ENCODE measurements around the gene C20orf173. TPM values are rescaled to one million over a fixed set of nuclear protein-coding genes. Genes with fewer than 3 reads are reported as not detected.

The C20orf173 gene
- polyA plus RNA-seq, 1 of the 3 experiments (the other 2 are of a cell fraction): not detected

DNA sequence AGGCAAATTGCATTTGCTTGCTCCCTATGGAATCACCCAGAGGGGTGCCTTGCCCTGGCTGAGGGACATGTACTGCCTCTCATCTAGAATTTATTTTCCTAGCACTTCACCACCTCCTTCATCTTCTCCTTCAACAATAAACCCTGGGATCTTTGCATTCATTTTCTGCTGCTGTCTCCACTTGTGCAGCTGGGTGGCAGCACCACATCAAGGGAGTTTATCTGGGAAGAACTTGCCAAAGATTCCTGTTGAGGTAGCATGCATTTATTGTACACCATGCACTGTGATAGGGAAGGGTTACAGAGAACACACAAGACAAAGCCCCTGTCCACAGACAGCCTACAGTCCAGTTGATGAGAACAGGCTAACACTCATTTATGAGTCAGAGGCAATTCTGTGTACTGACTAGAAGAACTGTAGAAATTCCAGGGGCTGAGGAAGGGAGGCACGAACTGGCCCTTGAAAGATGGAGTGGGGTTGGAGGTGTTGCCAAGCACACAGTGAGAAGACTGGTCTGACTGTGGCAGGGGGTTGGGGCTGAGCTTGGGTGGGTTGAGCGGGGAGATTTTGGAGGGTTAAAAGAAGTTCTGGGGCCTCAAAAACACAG, 17.5 kb downstream of the C20orf173 start (continued):
- no peak for TF ChIP-seq NFIC (IDR thresholded peaks at IDR 0.05; ENCODE audit: borderline replicate concordance)

DNA sequence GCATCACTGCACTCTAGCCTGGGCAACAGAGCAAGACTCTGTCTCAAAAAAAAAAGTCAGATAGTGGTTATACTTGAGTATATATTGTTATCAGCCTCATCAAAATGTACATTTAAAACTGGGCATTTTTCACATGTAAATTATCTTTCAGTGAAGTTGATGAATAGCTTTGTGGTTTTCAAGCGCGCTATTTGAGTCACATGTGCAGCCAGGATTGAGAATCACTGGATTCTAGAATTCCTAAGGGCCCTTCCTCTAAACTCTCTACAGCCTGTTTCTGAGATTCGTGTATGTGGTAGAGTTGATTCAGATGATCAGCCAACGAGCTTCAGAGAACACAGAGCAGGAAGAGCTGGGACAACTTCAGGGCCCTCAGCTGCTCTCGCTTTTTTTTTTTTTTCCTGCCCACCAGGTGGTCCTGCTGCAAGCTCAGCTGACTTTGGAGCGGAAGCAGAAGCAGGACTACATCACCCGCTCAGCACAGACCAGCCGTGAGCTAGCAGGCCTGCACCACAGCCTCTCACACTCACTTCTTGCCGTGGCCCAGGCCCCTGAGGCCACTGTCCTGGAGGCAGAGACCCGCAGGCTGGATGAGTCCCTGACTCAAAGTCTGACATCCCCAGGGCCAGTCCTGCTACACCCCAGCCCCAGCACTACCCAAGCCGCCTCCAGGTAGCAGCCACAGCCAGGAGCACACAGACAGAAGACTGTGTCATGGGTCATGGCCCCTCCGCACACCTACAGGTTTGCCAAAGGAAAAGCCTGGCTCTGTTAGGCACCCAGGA, 18.3 kb downstream of the C20orf173 start:
- H3K9me2 ChIP-seq: no peaks in the 10 kb centered on the region
- peaks cover 6% of the 10 kb centered on the region for H3F3A ChIP-seq (replicated peaks; ENCODE audit: insufficient read depth)
- no peaks in the 10 kb centered on the region for H3K9me3 ChIP-seq
- peaks cover 0 to 6% of the 10 kb centered on the region in 2 experiments; a peak in 1 of 4 replicates for H3K4me1 ChIP-seq (ENCODE audit: control insufficient read depth in 1 of 2, insufficient read depth in 2 of 2, low read depth in 1 of 2, low read length in 1 of 2)
- TF ChIP-seq MEF2A (IDR thresholded peaks at IDR 0.05; ENCODE audit: borderline replicate concordance, low read depth) (no peak), TEAD4 (IDR thresholded peaks at IDR 0.05; ENCODE audit: borderline replicate concordance, insufficient read depth) (no peak), JUND (IDR thresholded peaks at IDR 0.05) (no peak), GATA2 (CRISPR knock-in tag; IDR thresholded peaks at IDR 0.05) (no peak), MXI1 (IDR thresholded peaks at IDR 0.05; ENCODE audit: low read depth, low read length) (no peak), YY1 (IDR thresholded peaks at IDR 0.05; ENCODE audit: low read depth) (no peak), TAF1 (IDR thresholded peaks at IDR 0.05; ENCODE audit: borderline replicate concordance, low read depth, low read length) (no peak), EZH2phosphoT487 (IDR thresholded peaks at IDR 0.05; ENCODE audit: borderline replicate concordance, low read depth) (no peak), RAD21 (IDR thresholded peaks at IDR 0.05; ENCODE audit: low read length) (no peak), POLR2AphosphoS5 (IDR thresholded peaks at IDR 0.05; ENCODE audit: low read depth, low read length) (no peak), ELF1 (IDR thresholded peaks at IDR 0.05) (no peak), CHD2 (IDR thresholded peaks at IDR 0.05; ENCODE audit: low read length, partially characterized antibody) (no peak)
- TF ChIP-seq, protein P1, sequence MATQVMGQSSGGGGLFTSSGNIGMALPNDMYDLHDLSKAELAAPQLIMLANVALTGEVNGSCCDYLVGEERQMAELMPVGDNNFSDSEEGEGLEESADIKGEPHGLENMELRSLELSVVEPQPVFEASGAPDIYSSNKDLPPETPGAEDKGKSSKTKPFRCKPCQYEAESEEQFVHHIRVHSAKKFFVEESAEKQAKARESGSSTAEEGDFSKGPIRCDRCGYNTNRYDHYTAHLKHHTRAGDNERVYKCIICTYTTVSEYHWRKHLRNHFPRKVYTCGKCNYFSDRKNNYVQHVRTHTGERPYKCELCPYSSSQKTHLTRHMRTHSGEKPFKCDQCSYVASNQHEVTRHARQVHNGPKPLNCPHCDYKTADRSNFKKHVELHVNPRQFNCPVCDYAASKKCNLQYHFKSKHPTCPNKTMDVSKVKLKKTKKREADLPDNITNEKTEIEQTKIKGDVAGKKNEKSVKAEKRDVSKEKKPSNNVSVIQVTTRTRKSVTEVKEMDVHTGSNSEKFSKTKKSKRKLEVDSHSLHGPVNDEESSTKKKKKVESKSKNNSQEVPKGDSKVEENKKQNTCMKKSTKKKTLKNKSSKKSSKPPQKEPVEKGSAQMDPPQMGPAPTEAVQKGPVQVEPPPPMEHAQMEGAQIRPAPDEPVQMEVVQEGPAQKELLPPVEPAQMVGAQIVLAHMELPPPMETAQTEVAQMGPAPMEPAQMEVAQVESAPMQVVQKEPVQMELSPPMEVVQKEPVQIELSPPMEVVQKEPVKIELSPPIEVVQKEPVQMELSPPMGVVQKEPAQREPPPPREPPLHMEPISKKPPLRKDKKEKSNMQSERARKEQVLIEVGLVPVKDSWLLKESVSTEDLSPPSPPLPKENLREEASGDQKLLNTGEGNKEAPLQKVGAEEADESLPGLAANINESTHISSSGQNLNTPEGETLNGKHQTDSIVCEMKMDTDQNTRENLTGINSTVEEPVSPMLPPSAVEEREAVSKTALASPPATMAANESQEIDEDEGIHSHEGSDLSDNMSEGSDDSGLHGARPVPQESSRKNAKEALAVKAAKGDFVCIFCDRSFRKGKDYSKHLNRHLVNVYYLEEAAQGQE (IDR thresholded peaks at IDR 0.05; ENCODE audit: low read depth, low read length): no peak
- TF ChIP-seq, protein P2, sequence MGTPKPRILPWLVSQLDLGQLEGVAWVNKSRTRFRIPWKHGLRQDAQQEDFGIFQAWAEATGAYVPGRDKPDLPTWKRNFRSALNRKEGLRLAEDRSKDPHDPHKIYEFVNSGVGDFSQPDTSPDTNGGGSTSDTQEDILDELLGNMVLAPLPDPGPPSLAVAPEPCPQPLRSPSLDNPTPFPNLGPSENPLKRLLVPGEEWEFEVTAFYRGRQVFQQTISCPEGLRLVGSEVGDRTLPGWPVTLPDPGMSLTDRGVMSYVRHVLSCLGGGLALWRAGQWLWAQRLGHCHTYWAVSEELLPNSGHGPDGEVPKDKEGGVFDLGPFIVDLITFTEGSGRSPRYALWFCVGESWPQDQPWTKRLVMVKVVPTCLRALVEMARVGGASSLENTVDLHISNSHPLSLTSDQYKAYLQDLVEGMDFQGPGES (IDR thresholded peaks at IDR 0.05; ENCODE audit: low read depth, low read length): no peak
- TF ChIP-seq, protein P3, sequence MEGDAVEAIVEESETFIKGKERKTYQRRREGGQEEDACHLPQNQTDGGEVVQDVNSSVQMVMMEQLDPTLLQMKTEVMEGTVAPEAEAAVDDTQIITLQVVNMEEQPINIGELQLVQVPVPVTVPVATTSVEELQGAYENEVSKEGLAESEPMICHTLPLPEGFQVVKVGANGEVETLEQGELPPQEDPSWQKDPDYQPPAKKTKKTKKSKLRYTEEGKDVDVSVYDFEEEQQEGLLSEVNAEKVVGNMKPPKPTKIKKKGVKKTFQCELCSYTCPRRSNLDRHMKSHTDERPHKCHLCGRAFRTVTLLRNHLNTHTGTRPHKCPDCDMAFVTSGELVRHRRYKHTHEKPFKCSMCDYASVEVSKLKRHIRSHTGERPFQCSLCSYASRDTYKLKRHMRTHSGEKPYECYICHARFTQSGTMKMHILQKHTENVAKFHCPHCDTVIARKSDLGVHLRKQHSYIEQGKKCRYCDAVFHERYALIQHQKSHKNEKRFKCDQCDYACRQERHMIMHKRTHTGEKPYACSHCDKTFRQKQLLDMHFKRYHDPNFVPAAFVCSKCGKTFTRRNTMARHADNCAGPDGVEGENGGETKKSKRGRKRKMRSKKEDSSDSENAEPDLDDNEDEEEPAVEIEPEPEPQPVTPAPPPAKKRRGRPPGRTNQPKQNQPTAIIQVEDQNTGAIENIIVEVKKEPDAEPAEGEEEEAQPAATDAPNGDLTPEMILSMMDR (IDR thresholded peaks at IDR 0.05): no peak
- TF ChIP-seq, protein P4, sequence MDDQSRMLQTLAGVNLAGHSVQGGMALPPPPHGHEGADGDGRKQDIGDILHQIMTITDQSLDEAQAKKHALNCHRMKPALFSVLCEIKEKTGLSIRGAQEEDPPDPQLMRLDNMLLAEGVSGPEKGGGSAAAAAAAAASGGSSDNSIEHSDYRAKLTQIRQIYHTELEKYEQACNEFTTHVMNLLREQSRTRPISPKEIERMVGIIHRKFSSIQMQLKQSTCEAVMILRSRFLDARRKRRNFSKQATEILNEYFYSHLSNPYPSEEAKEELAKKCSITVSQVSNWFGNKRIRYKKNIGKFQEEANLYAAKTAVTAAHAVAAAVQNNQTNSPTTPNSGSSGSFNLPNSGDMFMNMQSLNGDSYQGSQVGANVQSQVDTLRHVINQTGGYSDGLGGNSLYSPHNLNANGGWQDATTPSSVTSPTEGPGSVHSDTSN (IDR thresholded peaks at IDR 0.05): no peak
- WGBS (ENCODE audit: low lambda C conversion rate): 80% methylated on average over 8 of the region's 12 CpGs
- H3K4me2 ChIP-seq: no peak overlapping the region
- no peaks in the 10 kb centered on the region for H3K79me2 ChIP-seq (ENCODE audit: insufficient read depth)
- H3K36me3 ChIP-seq (replicated peaks in 1 of 2; ENCODE audit: control insufficient read depth in 1 of 2, insufficient read depth in 2 of 2, low read length in 1 of 2): peaks cover 16 to 45% of the 10 kb centered on the region in 2 experiments
- no peak overlapping the region for H3K27ac ChIP-seq (ENCODE audit: low read depth in 2 of 2, low read length in 1 of 2)
- no peak for DNase-seq
- no peaks in the 10 kb centered on the region for H3K27me3 ChIP-seq (ENCODE audit: insufficient read depth)
- ChIA-PET POLR2A (interaction anchor here (0.6 kb wide), 1 partner anchor 1130 kb away, joined by 3 read pairs; no protein-coding TSS in a partner anchor), CTCF (interaction anchor here (0.6 to 1.8 kb wide), 4 partner anchors 8 to 187 kb away, joined by 3 to 8 read pairs (median 4); no protein-coding TSS in a partner anchor)
- no peak overlapping the region for H2AFZ ChIP-seq (ENCODE audit: low read depth)
- no peak overlapping the region for H3K9ac ChIP-seq
- no peak overlapping the region for H3K4me3 ChIP-seq (ENCODE audit: low read depth in 2 of 2, low read length in 1 of 2)
- H4K20me1 ChIP-seq (ENCODE audit: insufficient read depth): no peaks in the 10 kb centered on the region
